Neural progenitor cell (in vitro differentiated cells): ENCODE measurements around the gene SASS6.

Experiments used
- EZH2 ChIP-seq: fragments of 200-600 bp; sonication (generic); IDR thresholded peaks from 2 replicates; pipeline ENCODE4 v1.6.1; 2017; ENCODE audit warnings: antibody characterized with exemption, mild to moderate bottlenecking, moderate library complexity
- TF ChIP-seq, protein P1 (sequence below): fragments of 200-600 bp; sonication (generic); IDR thresholded peaks from 2 replicates; pipeline ENCODE4 v1.5.1; 2017; ENCODE audit warnings: antibody characterized with exemption, mild to moderate bottlenecking

DNA sequence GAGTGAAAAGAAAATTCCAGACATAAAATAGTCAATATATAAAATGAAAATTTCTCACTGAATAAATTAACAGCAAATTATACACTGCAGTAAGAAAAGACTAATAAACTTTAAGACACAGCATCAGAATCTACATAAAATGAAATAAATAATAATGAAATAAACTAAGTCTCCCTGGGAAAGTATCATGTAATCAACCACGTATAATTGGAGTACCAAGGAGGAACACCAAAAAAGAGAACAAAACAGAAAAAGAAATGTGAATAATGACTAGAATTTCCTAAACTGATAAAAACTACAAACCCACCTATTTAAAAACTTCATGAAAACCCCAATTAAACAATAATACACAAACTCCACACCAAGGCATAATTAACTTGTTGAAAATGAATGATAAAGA, 43.6 kb downstream of the SASS6 start:
- TF ChIP-seq, protein P1, sequence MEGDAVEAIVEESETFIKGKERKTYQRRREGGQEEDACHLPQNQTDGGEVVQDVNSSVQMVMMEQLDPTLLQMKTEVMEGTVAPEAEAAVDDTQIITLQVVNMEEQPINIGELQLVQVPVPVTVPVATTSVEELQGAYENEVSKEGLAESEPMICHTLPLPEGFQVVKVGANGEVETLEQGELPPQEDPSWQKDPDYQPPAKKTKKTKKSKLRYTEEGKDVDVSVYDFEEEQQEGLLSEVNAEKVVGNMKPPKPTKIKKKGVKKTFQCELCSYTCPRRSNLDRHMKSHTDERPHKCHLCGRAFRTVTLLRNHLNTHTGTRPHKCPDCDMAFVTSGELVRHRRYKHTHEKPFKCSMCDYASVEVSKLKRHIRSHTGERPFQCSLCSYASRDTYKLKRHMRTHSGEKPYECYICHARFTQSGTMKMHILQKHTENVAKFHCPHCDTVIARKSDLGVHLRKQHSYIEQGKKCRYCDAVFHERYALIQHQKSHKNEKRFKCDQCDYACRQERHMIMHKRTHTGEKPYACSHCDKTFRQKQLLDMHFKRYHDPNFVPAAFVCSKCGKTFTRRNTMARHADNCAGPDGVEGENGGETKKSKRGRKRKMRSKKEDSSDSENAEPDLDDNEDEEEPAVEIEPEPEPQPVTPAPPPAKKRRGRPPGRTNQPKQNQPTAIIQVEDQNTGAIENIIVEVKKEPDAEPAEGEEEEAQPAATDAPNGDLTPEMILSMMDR = no peak
- no peak for TF ChIP-seq EZH2
